HEK293T (cell line): ENCODE results near the gene COL5A1.
"Not testable (repeated sequence)": the region's sequence is repeated elsewhere in the genome, so short reads cannot be mapped to it uniquely, and the experiment has no call there.

Source experiments
- BHLHE40 ChIP-seq: fragments of 450-650 bp; IDR thresholded peaks from 2 replicates; pipeline ENCODE4 v1.6.1; 2016; ENCODE audit warnings: mild to moderate bottlenecking, moderate library complexity, borderline replicate concordance
- CTBP1 ChIP-seq: fragments of 450-650 bp; IDR thresholded peaks from 2 replicates; pipeline ENCODE4 v1.6.1; 2016; ENCODE audit warnings: borderline replicate concordance
- ELF4 ChIP-seq: fragments of 450-650 bp; IDR thresholded peaks from 2 replicates; pipeline ENCODE4 v1.6.1; 2017; ENCODE audit warnings: antibody characterized with exemption
- FOXM1 ChIP-seq: fragments of 450-650 bp; IDR thresholded peaks from 2 replicates; pipeline ENCODE4 v1.6.1; 2017; ENCODE audit warnings: mild to moderate bottlenecking, borderline replicate concordance
- L3MBTL2 ChIP-seq: fragments of 450-650 bp; conservative IDR thresholded peaks from 2 replicates; pipeline ENCODE4 v1.6.1; 2016; ENCODE audit warnings: mild to moderate bottlenecking
- LEF1 ChIP-seq: fragments of 450-650 bp; IDR thresholded peaks from 2 replicates; pipeline ENCODE4 v1.6.1; 2017; ENCODE audit warnings: mild to moderate bottlenecking, borderline replicate concordance
- NFRKB ChIP-seq: fragments of 450-650 bp; IDR thresholded peaks from 2 replicates; pipeline ENCODE4 v1.6.1; 2016; ENCODE audit warnings: mild to moderate bottlenecking, moderate library complexity
- SP1 ChIP-seq: fragments of 450-650 bp; IDR thresholded peaks from 2 replicates; pipeline ENCODE4 v1.6.1; 2017
- SUZ12 ChIP-seq: fragments of 450-650 bp; IDR thresholded peaks from 2 replicates; pipeline ENCODE4 v1.6.1; 2016; ENCODE audit warnings: mild to moderate bottlenecking

GRCh38 chr9:134703730-134704114 is 62.1 kb downstream of the COL5A1 start:
- TF ChIP-seq CTBP1, FOXM1, SP1, ELF4, NFRKB, SUZ12, BHLHE40, L3MBTL2, LEF1: not testable (repeated sequence)
